Neural progenitor cell (in vitro differentiated cells): ENCODE measurements around the gene FAU.

Source experiments
- EZH2 ChIP-seq: fragments of 200-600 bp; sonication (generic); IDR thresholded peaks from 2 replicates; pipeline ENCODE4 v1.6.1; 2017; ENCODE audit warnings: antibody characterized with exemption, mild to moderate bottlenecking, moderate library complexity
- EZH2phosphoT487 ChIP-seq: fragments of 200-600 bp; sonication (generic); IDR thresholded peaks from 2 replicates; pipeline ENCODE4 v1.6.1; 2017; ENCODE audit warnings: antibody characterized with exemption
- TF ChIP-seq, protein P1 (sequence below): fragments of 200-600 bp; sonication (generic); IDR thresholded peaks from 2 replicates; pipeline ENCODE4 v1.5.1; 2017; ENCODE audit warnings: antibody characterized with exemption, mild to moderate bottlenecking

DNA sequence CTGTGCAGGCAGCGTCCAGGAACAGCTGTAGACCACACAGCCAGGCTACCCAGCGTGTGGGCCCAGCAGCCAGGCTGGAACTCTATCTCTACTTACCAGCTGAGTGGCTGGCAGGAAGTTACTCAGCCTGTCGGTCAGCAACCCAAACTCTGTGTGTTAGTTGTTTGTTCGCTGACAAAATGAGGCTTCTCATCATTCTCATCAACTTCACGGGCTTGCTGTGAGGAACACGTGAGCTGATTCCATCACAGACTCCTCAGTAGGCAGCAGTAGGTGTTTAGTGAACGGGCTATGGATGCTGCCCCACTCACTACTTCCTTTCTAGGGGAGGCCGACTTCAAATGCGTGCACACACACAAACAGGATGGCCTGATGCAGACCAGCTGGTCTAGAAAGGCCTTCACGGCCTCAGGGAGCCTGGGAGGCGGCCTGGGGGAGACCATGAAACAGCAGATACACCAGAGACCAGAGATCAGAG is 47.3 kb upstream of the FAU start:
- TF ChIP-seq, protein P1, sequence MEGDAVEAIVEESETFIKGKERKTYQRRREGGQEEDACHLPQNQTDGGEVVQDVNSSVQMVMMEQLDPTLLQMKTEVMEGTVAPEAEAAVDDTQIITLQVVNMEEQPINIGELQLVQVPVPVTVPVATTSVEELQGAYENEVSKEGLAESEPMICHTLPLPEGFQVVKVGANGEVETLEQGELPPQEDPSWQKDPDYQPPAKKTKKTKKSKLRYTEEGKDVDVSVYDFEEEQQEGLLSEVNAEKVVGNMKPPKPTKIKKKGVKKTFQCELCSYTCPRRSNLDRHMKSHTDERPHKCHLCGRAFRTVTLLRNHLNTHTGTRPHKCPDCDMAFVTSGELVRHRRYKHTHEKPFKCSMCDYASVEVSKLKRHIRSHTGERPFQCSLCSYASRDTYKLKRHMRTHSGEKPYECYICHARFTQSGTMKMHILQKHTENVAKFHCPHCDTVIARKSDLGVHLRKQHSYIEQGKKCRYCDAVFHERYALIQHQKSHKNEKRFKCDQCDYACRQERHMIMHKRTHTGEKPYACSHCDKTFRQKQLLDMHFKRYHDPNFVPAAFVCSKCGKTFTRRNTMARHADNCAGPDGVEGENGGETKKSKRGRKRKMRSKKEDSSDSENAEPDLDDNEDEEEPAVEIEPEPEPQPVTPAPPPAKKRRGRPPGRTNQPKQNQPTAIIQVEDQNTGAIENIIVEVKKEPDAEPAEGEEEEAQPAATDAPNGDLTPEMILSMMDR = no peak
- TF ChIP-seq EZH2 = no peak
- TF ChIP-seq EZH2phosphoT487 = no peak
